Measurements from ENCODE around the gene B9D1. TPM values are rescaled to one million over a fixed set of nuclear protein-coding genes. Genes with fewer than 3 reads are reported as not detected.
A peak's percentile ranks its signal among the peaks of the same experiment; 100 is the strongest.

Gene B9D1
- total RNA-seq, 2 experiments from 2014 or later, result 7.2 to 7.6 TPM

DNA sequence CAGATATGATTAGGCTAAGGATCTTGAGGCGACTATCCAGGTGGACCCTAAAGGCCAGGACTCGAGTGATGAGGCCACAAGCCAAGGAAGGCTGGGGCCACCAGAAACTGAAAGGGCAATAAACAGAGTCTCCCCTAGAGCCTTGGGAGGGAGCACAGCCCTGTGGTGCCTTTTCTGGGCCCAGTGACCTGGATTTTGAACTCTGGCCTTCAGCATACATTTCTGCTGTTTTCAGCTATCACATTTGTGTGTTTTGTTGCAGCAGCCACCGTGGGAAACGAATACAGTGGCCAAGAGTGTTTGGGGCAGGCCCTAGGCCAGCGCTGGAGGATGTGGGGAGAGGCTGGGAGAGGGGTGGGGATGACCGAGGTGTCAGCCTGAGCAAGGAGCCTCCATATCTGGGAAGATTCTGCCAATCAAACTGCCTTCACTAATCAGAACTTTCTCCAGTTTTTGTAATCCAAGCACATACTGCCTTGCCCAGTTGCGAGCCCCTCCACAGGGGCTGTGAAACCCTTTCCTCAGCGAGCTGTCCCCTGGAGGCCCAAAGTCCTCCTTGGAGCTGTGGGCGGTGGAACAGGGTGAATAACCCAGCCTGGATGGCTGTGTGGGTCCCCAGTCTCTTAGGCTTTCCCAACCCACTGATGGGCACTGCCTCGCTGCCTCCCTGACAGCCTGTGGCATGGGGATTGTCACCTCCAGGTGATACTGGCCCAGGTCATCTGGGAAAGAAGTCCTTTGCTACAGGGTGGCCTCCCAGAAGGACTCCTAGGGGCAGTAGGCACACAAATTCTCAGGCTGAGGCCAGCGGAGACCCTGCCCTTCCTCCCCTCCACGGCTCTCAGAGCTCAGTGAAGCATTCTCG lies 16.8 kb downstream of the B9D1 start:
- no peaks in the 10 kb centered on the region for H3K9me3 Mint-ChIP-seq
- H3K36me3 Mint-ChIP-seq, result no peaks in the 10 kb centered on the region
- intact Hi-C loops (cut with micrococcal nuclease), result no loop called here
- ChIA-PET CTCF (no interaction called here), POLR2A (no interaction called here)
- no peak overlapping the region for H3K4me3 Mint-ChIP-seq
- H3K27me3 Mint-ChIP-seq, result peaks cover 4% of the 10 kb centered on the region
- H3K27ac Mint-ChIP-seq, result no peak overlapping the region
- H3K4me1 Mint-ChIP-seq (ENCODE audit: low read depth), result no peaks in the 10 kb centered on the region
- peak; percentile 5 for DNase-seq

DNA sequence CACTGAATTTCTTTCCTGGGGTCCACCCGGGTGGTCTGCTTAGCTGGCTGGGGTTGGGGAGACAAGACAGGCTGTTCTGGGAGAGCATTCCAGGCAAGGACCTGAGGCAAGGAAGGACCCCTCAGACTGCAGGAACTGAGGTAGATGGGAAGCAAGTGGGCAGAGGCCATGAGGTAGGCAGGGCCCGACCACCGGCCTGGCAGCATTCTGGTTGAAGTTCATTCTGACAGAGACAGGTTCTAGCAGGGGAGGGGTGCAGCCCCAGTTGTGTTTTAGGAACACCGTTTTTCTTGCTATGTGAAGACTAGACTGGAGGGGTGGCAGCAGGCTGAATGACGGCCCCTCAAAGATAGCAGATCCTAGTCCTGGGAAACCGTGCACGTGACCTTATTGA lies 17.5 kb downstream of the B9D1 start:
- H3K36me3 Mint-ChIP-seq, result no peaks in the 10 kb centered on the region
- H3K27ac Mint-ChIP-seq, result no peak overlapping the region
- ChIA-PET POLR2A (no interaction called here), CTCF (no interaction called here)
- intact Hi-C loops (cut with micrococcal nuclease), result no loop called here
- H3K9me3 Mint-ChIP-seq, result no peaks in the 10 kb centered on the region
- no peak overlapping the region for H3K4me3 Mint-ChIP-seq
- H3K4me1 Mint-ChIP-seq (ENCODE audit: low read depth), result no peaks in the 10 kb centered on the region
- peak; percentile 7 for DNase-seq
- peaks cover 5% of the 10 kb centered on the region for H3K27me3 Mint-ChIP-seq

DNA sequence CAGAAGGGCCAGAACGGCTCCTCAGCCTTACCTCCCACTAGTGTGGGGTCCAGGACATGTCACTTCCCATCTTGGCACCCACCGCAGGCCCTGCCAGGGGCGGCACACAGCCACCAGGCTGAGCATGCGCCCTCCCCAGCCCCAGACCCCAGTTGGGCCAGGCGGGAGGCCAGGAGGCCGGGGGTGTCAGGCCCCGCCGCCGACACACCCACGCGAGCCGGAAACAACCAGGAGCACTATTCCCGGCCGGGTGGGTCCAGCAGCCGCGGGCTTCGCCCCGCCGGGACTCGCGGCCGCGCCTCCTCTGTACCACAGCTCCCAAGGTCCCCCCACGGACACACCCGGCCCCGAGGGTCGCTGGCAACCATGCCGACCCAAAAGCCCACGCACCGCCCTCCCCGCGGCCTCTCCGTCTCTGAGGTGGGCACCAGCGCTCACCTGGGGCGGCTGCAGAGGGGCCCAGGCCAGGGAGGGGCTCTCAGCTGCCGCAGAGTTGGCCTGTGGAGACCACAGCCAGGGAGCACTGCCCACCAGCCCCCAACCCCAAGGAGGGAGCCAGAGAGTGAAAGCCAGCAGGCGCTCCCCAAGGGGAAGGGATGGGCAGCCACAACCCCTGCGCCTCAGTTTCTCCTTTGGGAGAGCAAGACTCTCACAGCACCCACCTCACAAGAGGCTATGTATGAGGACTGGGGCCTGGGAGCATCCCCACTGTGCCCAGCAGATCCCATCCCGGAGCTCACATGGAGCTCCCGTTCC lies 18.0 kb downstream of the B9D1 start:
- DNase-seq, result peak; percentile 3
- CTCF ChIA-PET, result interaction anchor here (0.9 kb wide), 1 partner anchor 18 kb away, joined by 4 read pairs; the partner anchor contains the start of gene B9D1
- Mint-ChIP-seq H3K27ac (no peak overlapping the region), H3K36me3 (no peaks in the 10 kb centered on the region), H3K4me1 (ENCODE audit: low read depth) (no peaks in the 10 kb centered on the region), H3K27me3 (peaks cover 5% of the 10 kb centered on the region), H3K9me3 (no peaks in the 10 kb centered on the region), H3K4me3 (no peak overlapping the region)
- intact Hi-C loops (cut with micrococcal nuclease), result no loop called here
- POLR2A ChIA-PET, result no interaction called here

DNA sequence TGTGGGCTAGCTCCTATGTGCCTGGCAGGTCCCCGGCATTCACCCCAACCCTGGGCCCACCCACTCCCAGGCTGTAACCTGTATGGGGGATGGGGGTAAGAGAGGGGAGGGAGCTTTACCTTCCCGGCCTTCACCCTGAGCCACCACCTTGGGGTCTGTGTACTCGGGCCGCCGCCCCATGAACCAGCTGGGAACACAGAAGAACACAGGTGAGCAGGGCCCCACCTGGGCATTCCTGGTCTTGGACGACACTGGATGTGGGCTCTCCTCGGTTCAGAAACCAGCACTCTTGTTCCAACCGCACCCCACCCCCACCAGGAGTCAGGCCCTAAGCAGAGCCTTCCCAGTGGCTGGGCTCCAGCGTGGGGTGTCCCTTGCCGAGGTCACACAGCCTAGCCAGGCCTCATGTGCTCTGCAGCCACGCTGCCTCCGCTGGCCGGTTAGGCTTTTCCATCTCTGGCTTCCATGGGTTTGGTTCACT lies 18.8 kb downstream of the B9D1 start:
- ChIA-PET POLR2A (no interaction called here), CTCF (interaction anchor here (0.9 kb wide), 1 partner anchor 19 kb away, joined by 4 read pairs; the partner anchor contains the start of gene B9D1)
- Mint-ChIP-seq H3K27me3 (peaks cover 5% of the 10 kb centered on the region), H3K36me3 (no peaks in the 10 kb centered on the region), H3K9me3 (no peaks in the 10 kb centered on the region), H3K4me3 (no peak overlapping the region), H3K27ac (no peak overlapping the region), H3K4me1 (ENCODE audit: low read depth) (no peaks in the 10 kb centered on the region)
- DNase-seq, result peak; percentile 5
- intact Hi-C loops (cut with micrococcal nuclease), result no loop called here

DNA sequence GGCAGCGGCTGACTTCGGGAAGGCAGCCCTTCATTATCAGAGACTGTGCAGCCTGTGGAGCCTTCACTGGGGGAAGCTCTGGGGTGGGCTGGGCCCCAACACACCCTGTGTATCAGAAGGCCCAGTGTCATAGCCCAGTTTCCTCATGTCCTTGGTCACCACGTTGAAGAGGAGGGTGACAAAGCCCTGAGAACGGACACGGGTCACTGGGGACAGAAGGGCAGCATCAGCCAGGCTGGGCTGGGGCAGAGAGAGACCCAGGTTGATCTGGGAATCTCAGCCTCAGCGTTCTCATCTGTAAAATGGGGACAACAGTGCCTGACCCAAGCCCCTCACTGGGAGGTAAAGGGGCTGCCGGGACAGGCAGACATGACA lies 19.3 kb downstream of the B9D1 start:
- intact Hi-C loops (cut with micrococcal nuclease), result no loop called here
- H3K27ac Mint-ChIP-seq, result no peak overlapping the region
- peak; percentile 4 for DNase-seq
- H3K9me3 Mint-ChIP-seq, result no peaks in the 10 kb centered on the region
- ChIA-PET POLR2A (no interaction called here), CTCF (no interaction called here)
- H3K4me1 Mint-ChIP-seq (ENCODE audit: low read depth), result no peaks in the 10 kb centered on the region
- H3K4me3 Mint-ChIP-seq, result no peak overlapping the region
- H3K27me3 Mint-ChIP-seq, result peaks cover 5% of the 10 kb centered on the region
- no peaks in the 10 kb centered on the region for H3K36me3 Mint-ChIP-seq

DNA sequence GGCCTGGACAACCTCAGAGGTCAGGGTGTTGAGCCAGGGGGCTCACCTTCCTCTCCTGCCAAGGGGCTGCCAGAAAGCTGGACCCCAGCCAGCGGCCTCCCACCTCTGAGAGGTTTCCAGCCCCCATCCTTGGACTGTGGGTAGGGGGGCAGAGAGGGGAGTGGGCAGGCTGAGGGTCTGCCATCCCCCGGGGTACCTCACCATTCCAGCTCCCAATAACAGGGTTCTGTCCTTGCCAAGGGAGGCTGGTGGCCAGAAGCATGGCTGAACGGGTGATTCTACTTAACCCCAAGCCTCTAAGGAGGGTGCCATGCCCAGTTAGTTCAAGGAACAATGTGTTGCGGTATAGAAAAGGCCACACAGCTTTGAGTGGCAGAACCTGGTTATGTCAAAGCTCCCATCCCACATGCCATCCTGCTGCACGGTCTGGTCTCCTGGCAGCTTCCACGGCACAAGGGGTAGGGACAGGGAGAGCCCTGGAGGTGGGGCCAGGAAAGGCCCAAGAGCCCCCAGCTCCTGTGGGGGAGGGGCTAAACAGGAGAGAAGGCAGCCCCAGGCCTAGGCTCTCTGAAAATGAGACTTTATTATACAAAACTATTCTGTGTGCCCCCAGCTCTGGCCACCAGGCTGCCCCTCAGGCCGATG lies 19.8 kb downstream of the B9D1 start:
- Mint-ChIP-seq H3K4me1 (ENCODE audit: low read depth) (no peaks in the 10 kb centered on the region), H3K9me3 (no peaks in the 10 kb centered on the region), H3K4me3 (no peak overlapping the region), H3K36me3 (no peaks in the 10 kb centered on the region), H3K27ac (no peak overlapping the region), H3K27me3 (peaks cover 6% of the 10 kb centered on the region)
- peak; percentile 6 for DNase-seq
- CTCF ChIA-PET, result no interaction called here
- POLR2A ChIA-PET, result no interaction called here
- intact Hi-C loops (cut with micrococcal nuclease), result no loop called here

DNA sequence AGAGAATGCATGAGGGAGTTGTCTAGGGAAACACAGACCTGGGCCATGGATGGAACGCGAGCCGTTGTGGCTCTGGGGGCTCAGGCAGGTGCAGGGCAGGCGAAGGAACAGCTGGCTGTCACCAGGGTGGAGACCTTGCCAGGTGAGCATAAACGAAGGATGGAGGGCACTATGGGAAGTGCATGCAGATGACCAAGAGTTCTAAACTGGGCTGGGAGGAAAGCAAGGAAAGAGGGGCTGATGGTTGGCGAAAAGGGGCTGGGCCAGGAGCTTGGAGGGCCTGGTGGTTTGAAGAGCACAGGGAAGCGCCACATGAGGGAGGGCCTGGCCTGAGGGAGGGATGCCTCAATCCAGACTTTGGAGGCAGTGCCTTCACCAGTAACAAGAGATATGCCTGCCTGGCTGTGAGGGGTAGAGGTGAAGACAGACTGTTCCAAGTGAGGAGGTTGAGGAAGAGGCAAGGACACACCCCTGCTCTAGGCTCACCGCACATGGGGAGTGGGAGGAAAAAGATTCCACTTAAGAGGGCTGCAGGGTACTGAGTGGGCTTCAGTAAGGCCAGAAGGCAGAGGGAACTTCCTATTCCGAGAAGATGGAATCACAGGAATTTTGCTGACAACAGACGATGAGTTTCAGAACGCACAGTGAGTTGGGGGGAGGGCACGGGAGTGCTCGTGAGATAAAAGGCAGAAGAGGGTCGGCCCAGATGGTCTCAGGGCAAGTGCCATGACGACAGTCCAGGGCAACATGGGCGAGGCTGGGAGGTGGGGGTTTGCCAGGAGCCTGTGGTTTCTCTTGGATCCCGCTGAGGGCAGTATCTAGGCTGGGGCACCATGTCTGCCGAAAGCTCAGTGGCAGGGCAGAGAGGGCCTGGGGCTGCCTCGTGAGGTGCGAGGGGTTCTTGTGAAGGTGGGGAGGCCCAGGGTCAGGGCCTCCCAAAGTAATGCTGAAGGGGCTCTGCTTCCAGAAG lies 20.6 kb downstream of the B9D1 start:
- intact Hi-C loops (cut with micrococcal nuclease), result no loop called here
- H3K27me3 Mint-ChIP-seq, result peaks cover 11% of the 10 kb centered on the region
- no peak overlapping the region for H3K27ac Mint-ChIP-seq
- no peaks in the 10 kb centered on the region for H3K9me3 Mint-ChIP-seq
- no peaks in the 10 kb centered on the region for H3K36me3 Mint-ChIP-seq
- CTCF ChIA-PET, result interaction anchor here (0.8 to 1.3 kb wide), 2 partner anchors 105 to 424 kb away, joined by 3 read pairs; no protein-coding TSS in a partner anchor
- POLR2A ChIA-PET, result no interaction called here
- no peak overlapping the region for H3K4me3 Mint-ChIP-seq
- H3K4me1 Mint-ChIP-seq (ENCODE audit: low read depth), result no peaks in the 10 kb centered on the region
- DNase-seq, result peak; percentile 5

DNA sequence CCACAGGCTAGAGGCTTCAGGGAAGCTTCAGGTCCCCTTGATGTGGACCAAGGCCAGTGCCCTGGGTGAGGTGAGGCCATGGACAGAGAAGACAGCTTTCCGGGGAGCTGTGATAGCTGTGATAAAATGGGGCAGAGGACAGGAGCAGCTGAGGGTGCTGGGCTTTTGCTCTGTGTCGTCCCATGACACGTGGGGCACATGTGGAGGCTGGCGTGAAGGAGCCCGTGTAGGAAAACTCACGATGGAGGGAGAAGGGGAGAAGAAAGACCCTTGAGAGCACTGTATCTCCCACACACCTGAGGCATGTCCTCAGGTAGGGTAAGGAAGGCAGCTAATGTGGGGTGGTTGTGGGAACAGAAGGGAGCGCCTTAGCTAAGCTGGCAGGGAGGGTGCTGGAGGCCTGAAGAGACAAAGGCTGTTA lies 21.3 kb downstream of the B9D1 start:
- CTCF ChIA-PET, result interaction anchor here (0.8 to 1.3 kb wide), 2 partner anchors 106 to 425 kb away, joined by 3 read pairs; no protein-coding TSS in a partner anchor
- Mint-ChIP-seq H3K27ac (no peak overlapping the region), H3K27me3 (peaks cover 11% of the 10 kb centered on the region), H3K4me1 (ENCODE audit: low read depth) (no peaks in the 10 kb centered on the region), H3K36me3 (no peaks in the 10 kb centered on the region), H3K4me3 (no peak overlapping the region), H3K9me3 (no peaks in the 10 kb centered on the region)
- POLR2A ChIA-PET, result no interaction called here
- intact Hi-C loops (cut with micrococcal nuclease), result no loop called here
- peak; percentile 3 for DNase-seq

DNA sequence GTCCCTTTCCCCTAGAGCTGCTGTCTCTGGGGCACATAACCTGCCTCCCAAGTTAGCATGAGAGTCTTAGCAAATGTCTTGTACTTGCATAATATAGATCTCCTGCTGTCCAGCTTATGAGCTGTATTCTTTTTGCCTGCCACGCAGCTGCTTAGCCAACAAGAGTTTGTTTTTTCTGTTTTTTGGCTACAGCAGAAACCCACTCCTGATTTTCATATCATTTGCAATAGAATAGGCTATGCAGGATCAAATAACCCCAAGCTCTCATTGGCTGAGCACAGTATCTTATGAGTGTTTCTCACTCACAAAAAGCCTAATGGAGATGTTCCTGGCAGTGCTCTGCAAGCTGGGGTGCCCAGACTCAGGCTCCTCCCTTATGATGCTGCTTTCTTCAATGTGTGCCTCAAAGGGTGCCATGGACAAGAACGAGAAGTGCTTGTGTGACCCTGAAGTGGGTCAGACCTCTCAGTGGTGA lies 23.1 kb downstream of the B9D1 start:
- peaks cover 11% of the 10 kb centered on the region for H3K27me3 Mint-ChIP-seq
- intact Hi-C loops (cut with micrococcal nuclease), result no loop called here
- ChIA-PET POLR2A (interaction anchor here (0.6 kb wide), 1 partner anchor 118 kb away, joined by 8 read pairs; no protein-coding TSS in a partner anchor), CTCF (interaction anchor here (1.3 to 3.0 kb wide), 5 partner anchors 10 to 92 kb away, joined by 4 to 12 read pairs (median 7); partner anchors contain the start of gene B9D1)
- no peaks in the 10 kb centered on the region for H3K9me3 Mint-ChIP-seq
- no peak overlapping the region for H3K4me3 Mint-ChIP-seq
- peak; percentile 4 for DNase-seq
- no peaks in the 10 kb centered on the region for H3K36me3 Mint-ChIP-seq
- H3K27ac Mint-ChIP-seq, result no peak overlapping the region
- no peaks in the 10 kb centered on the region for H3K4me1 Mint-ChIP-seq (ENCODE audit: low read depth)

DNA sequence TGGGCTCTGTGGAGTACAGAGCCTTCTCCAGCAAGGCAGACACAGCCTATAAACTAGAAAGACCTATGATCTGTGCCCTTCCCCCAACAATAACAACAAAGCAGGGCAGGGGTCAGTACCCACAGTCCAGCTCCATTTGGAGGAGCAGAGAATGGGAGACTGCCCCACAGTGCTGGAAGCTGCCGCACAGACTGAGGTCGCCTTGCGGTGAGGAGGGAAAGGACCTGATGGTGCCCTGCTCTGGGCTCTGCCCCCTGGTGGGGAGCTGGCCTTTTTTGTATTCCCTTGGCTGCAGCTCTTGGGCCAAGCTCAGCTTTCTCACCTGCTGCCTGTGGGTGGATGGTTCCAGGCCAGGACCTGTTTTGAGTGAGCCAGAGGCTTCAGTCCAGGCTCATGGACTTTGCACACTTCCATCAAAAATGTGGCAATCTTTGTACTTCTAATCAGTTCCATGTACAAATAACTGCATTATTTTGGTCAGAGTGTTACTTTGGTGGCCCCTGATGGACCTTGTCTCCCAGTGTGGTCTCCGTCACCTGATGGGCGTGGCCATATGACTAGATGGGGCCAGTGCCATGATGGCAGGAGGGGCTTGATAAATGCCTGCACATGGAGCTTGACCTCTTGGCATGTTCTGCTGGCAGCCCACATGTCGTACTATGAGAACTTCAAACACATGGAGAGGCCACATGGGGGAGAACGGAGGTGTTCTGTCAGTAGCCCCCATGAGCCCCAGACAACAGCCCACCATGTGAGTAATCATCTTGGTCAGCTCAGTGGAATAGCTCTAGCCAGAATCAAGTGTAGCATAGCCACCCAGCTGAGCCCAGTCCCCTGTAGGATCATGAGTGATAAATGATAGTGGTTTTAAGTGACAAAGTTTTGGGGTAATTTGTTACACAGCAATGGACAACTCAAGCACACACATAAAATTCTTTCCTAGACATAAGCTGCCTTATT lies 24.2 kb downstream of the B9D1 start:
- ChIA-PET POLR2A (interaction anchor here (0.6 to 1.1 kb wide), 3 partner anchors 24 to 119 kb away, joined by 3 to 8 read pairs (median 3); partner anchors contain the start of gene B9D1), CTCF (interaction anchor here (0.6 to 3.0 kb wide), 14 partner anchors 9 to 143 kb away, joined by 3 to 12 read pairs (median 4); partner anchors contain the start of gene B9D1)
- Mint-ChIP-seq H3K27ac (no peak overlapping the region), H3K9me3 (no peaks in the 10 kb centered on the region), H3K4me3 (no peak overlapping the region), H3K4me1 (ENCODE audit: low read depth) (no peaks in the 10 kb centered on the region), H3K27me3 (peaks cover 11% of the 10 kb centered on the region), H3K36me3 (no peaks in the 10 kb centered on the region)
- intact Hi-C loops (cut with micrococcal nuclease), result no loop called here
- DNase-seq, result peak; percentile 77
